SK-N-SH (cell line): ENCODE results near the gene CHST15.

ENCODE experiments used
- CTCF ChIP-seq: fragments of 200-600 bp; sonication (generic); IDR thresholded peaks from 2 replicates; pipeline ENCODE4 v1.6.1; 2017; ENCODE audit warnings: antibody characterized with exemption, mild to moderate bottlenecking, moderate library complexity
- GABPA ChIP-seq: IDR thresholded peaks from 2 replicates; pipeline ENCODE4 v1.4.0; 2012; ENCODE audit warnings: low read depth, mild to moderate bottlenecking
- POLR2AphosphoS5 ChIP-seq: IDR thresholded peaks from 2 replicates; pipeline ENCODE4 v1.6.1; 2012; ENCODE audit warnings: low read depth, low read length
- RAD21 ChIP-seq: IDR thresholded peaks from 2 replicates; pipeline ENCODE4 v1.6.1; 2012; ENCODE audit warnings: mild to moderate bottlenecking, low read length
- SIN3A ChIP-seq: IDR thresholded peaks from 2 replicates; pipeline ENCODE4 v1.6.1; 2012; ENCODE audit warnings: low read depth, mild to moderate bottlenecking, low read length, moderate library complexity, borderline replicate concordance
- TAF1 ChIP-seq: IDR thresholded peaks from 2 replicates; pipeline ENCODE4 v1.6.1; 2012; ENCODE audit warnings: low read depth, mild to moderate bottlenecking, low read length, moderate library complexity, borderline replicate concordance

DNA sequence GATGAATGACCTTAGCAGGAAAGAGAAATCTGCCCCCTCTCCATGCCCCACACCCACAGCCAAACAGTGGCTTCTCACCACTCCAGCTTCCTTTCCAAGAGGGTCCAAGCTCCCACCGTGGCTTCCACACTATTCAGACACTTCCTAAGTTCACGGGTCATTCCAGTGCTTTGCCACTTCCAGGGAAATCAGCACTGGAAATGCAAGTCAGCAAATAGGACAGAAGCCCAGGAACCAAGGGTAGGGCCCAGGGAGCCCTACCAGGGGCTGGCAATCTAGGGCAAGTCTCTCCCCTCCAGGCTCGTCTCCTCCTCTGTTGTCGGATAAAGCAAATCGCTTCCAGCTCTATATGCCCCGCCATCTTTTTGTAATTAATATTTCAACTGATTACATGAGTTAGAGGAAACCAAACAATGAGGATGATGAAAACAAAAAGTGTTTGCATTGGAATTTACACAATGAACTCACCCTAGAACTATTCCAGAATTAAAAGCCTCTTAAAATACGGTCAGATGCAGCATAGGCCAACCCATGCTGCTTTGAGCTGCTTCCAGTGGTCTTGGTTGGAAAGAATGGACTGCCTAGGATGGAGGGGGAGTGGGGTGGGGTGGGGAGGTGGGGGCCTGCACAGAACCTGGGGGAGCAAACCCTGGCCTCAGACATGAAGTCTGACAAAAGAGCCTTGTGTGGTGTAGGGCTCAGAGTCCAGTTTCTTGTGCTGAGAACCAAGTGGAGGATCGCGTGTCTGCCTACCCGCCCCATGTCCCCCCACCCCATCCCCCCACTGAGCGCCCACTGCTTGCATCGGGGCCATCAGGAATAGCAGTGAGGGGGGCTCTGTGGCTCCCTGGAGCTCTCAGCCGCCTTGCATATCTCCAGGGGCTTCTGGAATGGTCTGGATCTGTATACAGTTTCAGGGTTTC lies 127.2 kb downstream of the CHST15 start:
- TF ChIP-seq CTCF: no peak
- no peak for TF ChIP-seq SIN3A
- no peak for TF ChIP-seq GABPA
- no peak for TF ChIP-seq RAD21
- no peak for TF ChIP-seq POLR2AphosphoS5
- no peak for TF ChIP-seq TAF1
